Stomach (tissue), 9 donors: ENCODE measurements around the gene LARGE2. TPM values are rescaled to one million over a fixed set of nuclear protein-coding genes. Genes with fewer than 3 reads are reported as not detected.

ENCODE experiments used
- DNase-seq, 2 donors: peaks; one replicate each; pipeline versions ENCODE4 v3.0.0 to v3.0.0-alpha.2; 2013 to 2019
- H3K27ac ChIP-seq, 5 donors: fragments of 200-600 bp in 4 of 5; sonication (generic) in 4 of 5; one replicate each; pipeline ENCODE4 v1.5.1; 2013 to 2019; ENCODE audit warnings: mild to moderate bottlenecking in 1 of 5, moderate library complexity in 1 of 5
- H3K27me3 ChIP-seq, 3 donors: fragments of 200-600 bp; sonication (generic); one replicate each; pipeline ENCODE4 v1.5.1; 2017 to 2019; ENCODE audit warnings: mixed run types in 1 of 3
- H3K36me3 ChIP-seq, 4 donors: fragments of 200-600 bp; sonication (generic); 1 replicate in 3 of 4; 2 replicates in 1 of 4; pipeline ENCODE4 v1.5.1; 2016 to 2019
- H3K4me1 ChIP-seq, 4 donors: fragments of 200-600 bp; sonication (generic); one replicate each; pipeline ENCODE4 v1.5.1; 2016 to 2019
- H3K4me3 ChIP-seq, 4 donors: fragments of 200-600 bp; sonication (generic) in 3 of 4; one replicate each; pipeline ENCODE4 v1.5.1; 2016 to 2019; ENCODE audit warnings: mild to moderate bottlenecking in 1 of 4
- H3K9me3 ChIP-seq, 4 donors: fragments of 200-600 bp; sonication (generic); one replicate each; pipeline ENCODE4 v1.5.1; 2016 to 2019
- EP300 ChIP-seq: sonication (generic); formaldehyde crosslinking; IDR thresholded peaks from one replicate; pipeline ENCODE4 v1.6.1; 2017; ENCODE audit warnings: antibody characterized with exemption
- POLR2A ChIP-seq, 4 donors: fragments of 450-650 bp; IDR thresholded peaks; one replicate each; pipeline ENCODE4 v1.6.1; 2016; ENCODE audit warnings: antibody characterized with exemption in 4 of 4, control low read depth in 2 of 4, mild to moderate bottlenecking in 1 of 4, moderate library complexity in 1 of 4
- POLR2AphosphoS5 ChIP-seq, 3 donors: sonication (generic); formaldehyde crosslinking; IDR thresholded peaks; one replicate each; pipeline ENCODE4 v1.6.1; 2016; ENCODE audit warnings: antibody characterized with exemption in 3 of 3
- WGBS, 5 donors: extraction: QIAGEN DNeasy Blood & Tissue Kit in 3 of 5; methylation state at CpG; one replicate each; pipeline versions ENCODE4 v1.1.5 to v1.1.7; 2013 to 2018; 5-methylcytosine and 5-hydroxymethylcytosine counted together
- intact Hi-C: fragments of 100-400 bp; cut with DNase I; formaldehyde crosslinking; loops from one replicate; pipeline ENCODE4 v1.15.1; 2023; ENCODE audit warnings: low total_unique reads
- polyA plus RNA-seq, 3 donors: library from polyadenylated mRNA; stranded (reverse); fragments of 200-250 nt; gene quantifications; one replicate each; pipeline ENCODE4 v1.2.3, GENCODE V29; 2013
- total RNA-seq, 5 donors: library from RNA; depleted of rRNA; stranded (reverse); fragments of >200 nt; gene quantifications; one replicate each; pipeline versions ENCODE4 v1.1.0 to v1.2.3, GENCODE V29; 2014 to 2016
- TF ChIP-seq, protein P1 (sequence below), 7 experiments: fragments of 450-650 bp in 4 of 7; fragments of 200-600 bp in 3 of 7; sonication (generic) in 3 of 7; IDR thresholded peaks; one replicate each; pipeline ENCODE4 v1.5.1; 2016 to 2019; ENCODE audit warnings: antibody characterized with exemption in 7 of 7, control low read depth in 2 of 7, mild to moderate bottlenecking in 1 of 7
- donor health status: healthy with polysubstance abuse.
- donor health status: Bipolar disorder and iron deficiency.
- donor health status: healthy.

LARGE2 gene
- total and polyA plus RNA-seq, 8 donors: 4.2 to 45.1 (median 12.5) TPM; not detected in 2

DNA sequence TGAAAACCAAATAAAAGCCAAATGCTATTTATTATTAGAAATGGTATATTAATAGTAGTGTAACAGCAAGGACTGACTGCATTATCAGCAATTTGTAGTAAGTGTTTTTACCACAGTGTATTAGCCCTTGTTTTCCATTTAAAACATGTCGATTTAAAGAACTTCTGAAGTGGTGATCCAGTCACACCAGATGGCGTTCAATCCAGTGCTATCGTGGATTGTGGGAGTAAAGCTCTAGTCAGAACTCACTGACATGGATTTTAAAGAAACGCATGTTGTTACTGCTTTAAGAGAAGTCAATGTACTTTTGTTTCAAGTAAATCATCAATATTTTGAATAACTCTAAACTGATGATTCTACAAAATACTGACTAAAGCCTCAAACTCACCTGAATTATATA, 51.1 kb downstream of the LARGE2 start:
- H3K4me1 ChIP-seq: peaks cover 0 to 11% (median 0%) of the 10 kb centered on the region in 4 donors
- peaks cover 9 to 82% (median 66%) of the 10 kb centered on the region in 4 donors for H3K36me3 ChIP-seq
- DNase-seq: no peak
- H3K4me3 ChIP-seq: no peak overlapping the region
- TF ChIP-seq, protein P1, sequence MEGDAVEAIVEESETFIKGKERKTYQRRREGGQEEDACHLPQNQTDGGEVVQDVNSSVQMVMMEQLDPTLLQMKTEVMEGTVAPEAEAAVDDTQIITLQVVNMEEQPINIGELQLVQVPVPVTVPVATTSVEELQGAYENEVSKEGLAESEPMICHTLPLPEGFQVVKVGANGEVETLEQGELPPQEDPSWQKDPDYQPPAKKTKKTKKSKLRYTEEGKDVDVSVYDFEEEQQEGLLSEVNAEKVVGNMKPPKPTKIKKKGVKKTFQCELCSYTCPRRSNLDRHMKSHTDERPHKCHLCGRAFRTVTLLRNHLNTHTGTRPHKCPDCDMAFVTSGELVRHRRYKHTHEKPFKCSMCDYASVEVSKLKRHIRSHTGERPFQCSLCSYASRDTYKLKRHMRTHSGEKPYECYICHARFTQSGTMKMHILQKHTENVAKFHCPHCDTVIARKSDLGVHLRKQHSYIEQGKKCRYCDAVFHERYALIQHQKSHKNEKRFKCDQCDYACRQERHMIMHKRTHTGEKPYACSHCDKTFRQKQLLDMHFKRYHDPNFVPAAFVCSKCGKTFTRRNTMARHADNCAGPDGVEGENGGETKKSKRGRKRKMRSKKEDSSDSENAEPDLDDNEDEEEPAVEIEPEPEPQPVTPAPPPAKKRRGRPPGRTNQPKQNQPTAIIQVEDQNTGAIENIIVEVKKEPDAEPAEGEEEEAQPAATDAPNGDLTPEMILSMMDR (IDR thresholded peaks at IDR 0.05): no peak
- no peak for TF ChIP-seq POLR2AphosphoS5 (IDR thresholded peaks at IDR 0.05)
- no peak for TF ChIP-seq POLR2A (IDR thresholded peaks at IDR 0.05)
- TF ChIP-seq EP300: no peak
- 77 to 88% (median 83%) methylated on average over 4 of the region's 4 CpGs for whole genome bisulfite sequencing, 5 donors
- H3K27ac ChIP-seq: no peak overlapping the region
- H3K9me3 ChIP-seq: no peaks in the 10 kb centered on the region
- H3K27me3 ChIP-seq: no peaks in the 10 kb centered on the region
- intact Hi-C loops: no loop called here

DNA sequence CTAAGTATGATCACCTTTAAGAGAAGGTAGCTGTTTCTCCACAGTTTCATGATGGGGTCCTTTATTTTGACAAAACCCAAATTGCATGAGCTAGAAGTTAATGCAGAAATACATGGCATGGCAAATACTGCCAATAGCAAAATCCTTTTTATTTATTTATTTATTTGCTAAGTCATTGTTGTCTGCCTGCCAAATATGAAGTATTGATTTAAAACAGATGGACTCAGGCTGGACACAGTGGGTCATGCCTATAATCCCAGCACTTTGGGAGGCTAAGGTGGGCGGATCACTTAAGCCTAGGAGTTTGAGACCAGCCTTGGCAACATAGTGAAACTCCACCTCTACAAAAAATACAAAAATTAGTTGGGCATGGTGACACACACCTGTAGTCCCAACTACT, 52.4 kb downstream of the LARGE2 start:
- H3K27ac ChIP-seq: no peak overlapping the region
- H3K4me1 ChIP-seq: peaks cover 0 to 11% (median 0%) of the 10 kb centered on the region in 4 donors
- no peaks in the 10 kb centered on the region for H3K27me3 ChIP-seq
- no peak overlapping the region for H3K4me3 ChIP-seq
- TF ChIP-seq EP300: no peak
- no peak for TF ChIP-seq POLR2AphosphoS5 (IDR thresholded peaks at IDR 0.05)
- TF ChIP-seq, protein P1 (IDR thresholded peaks at IDR 0.05): no peak
- no peak for TF ChIP-seq POLR2A (IDR thresholded peaks at IDR 0.05)
- H3K9me3 ChIP-seq: no peaks in the 10 kb centered on the region
- DNase-seq: no peak
- intact Hi-C loops: no loop called here
- 88 to 96% (median 91%) methylated on average over 1 of the region's 1 CpG for WGBS, 5 donors
- peaks cover 17 to 82% (median 66%) of the 10 kb centered on the region in 4 donors for H3K36me3 ChIP-seq

Other genes starting within 250 kb of the LARGE2 start
- gene SLC35C1, start 117.5 kb upstream of the LARGE2 start, total RNA-seq: 10 to 100 TPM in 2 of 5 donors, 1 to 10 TPM in 3; 7.6 to 21.4 (median 9.9) TPM
- 10 to 100 TPM in 1 of 3 donors, 1 to 10 TPM in 2; 8.4 to 12.7 (median 9.0) TPM for gene SLC35C1, start 117.5 kb upstream of the LARGE2 start, polyA plus RNA-seq
- 10 to 100 TPM; 20.4 to 45.9 (median 38.4) TPM for gene CRY2, start 75.2 kb upstream of the LARGE2 start, total RNA-seq
- 10 to 100 TPM in 1 of 3 donors, 1 to 10 TPM in 2; 8.2 to 13.3 (median 9.8) TPM for gene CRY2, start 75.2 kb upstream of the LARGE2 start, polyA plus RNA-seq
- gene MAPK8IP1, start 37.0 kb upstream of the LARGE2 start, total RNA-seq: 1 to 10 TPM in 4 of 5 donors, not detected in 1; 2.9 to 8.0 (median 6.2) TPM
- 1 to 10 TPM; 4.9 to 8.3 (median 7.6) TPM for gene MAPK8IP1, start 37.0 kb upstream of the LARGE2 start, polyA plus RNA-seq
- 1 to 10 TPM in 2 of 5 donors, not detected in 3; 6.7 to 9.9 TPM for gene FREY1, start 15.4 kb upstream of the LARGE2 start, total RNA-seq
- gene FREY1, start 15.4 kb upstream of the LARGE2 start, polyA plus RNA-seq: under 1 TPM in 2 of 3 donors, not detected in 1; 0.33 to 0.50 TPM
- gene PEX16, start 4.8 kb upstream of the LARGE2 start, total RNA-seq: 10 to 100 TPM in 4 of 5 donors, 1 to 10 TPM in 1; 9.9 to 72.7 (median 41.9) TPM
- 10 to 100 TPM; 35.5 to 44.2 (median 38.5) TPM for gene PEX16, start 4.8 kb upstream of the LARGE2 start, polyA plus RNA-seq
- 10 to 100 TPM in 4 of 5 donors, 1 to 10 TPM in 1; 6.1 to 67.0 (median 22.2) TPM for gene PHF21A, start 198.8 kb downstream of the LARGE2 start, total RNA-seq
- 10 to 100 TPM; 10.1 to 15.1 (median 11.9) TPM for gene PHF21A, start 198.8 kb downstream of the LARGE2 start, polyA plus RNA-seq